T-helper 17 cell (primary cell): Measurements from ENCODE around the gene SLC23A2. TPM values are rescaled to one million over a fixed set of nuclear protein-coding genes. Genes with fewer than 3 reads are reported as not detected.

Experiments used
- ATAC-seq: fragments of 150-1000 bp; cut with Tn5 transposase; 2 replicates; pipeline ENCODE4 v1.10.0; 2021; ENCODE audit warnings: mild to moderate bottlenecking, moderate library complexity
- DNase-seq, 3 donors: peaks; one replicate each; pipeline versions ENCODE4 v3.0.0 to v3.0.0-alpha.2; 2020 to 2021
- H3K9me3 ChIP-seq: one replicate; pipeline ENCODE4 v1.7.0; 2013; ENCODE audit warnings: low read length, mild to moderate bottlenecking; ENCODE audit not compliant: control insufficient read depth, poor library complexity, severe bottlenecking
- H3K27ac Mint-ChIP-seq: one replicate; pipeline ENCODE4 v1.8.0; 2022; ENCODE audit warnings: mild to moderate bottlenecking, moderate library complexity, mixed read lengths
- H3K27me3 Mint-ChIP-seq: one replicate; pipeline ENCODE4 v1.8.0; 2022; ENCODE audit warnings: mixed read lengths
- H3K36me3 Mint-ChIP-seq: one replicate; pipeline ENCODE4 v1.8.0; 2022; ENCODE audit warnings: low read depth, mixed read lengths
- H3K4me1 Mint-ChIP-seq: one replicate; pipeline ENCODE4 v1.8.0; 2022; ENCODE audit warnings: mild to moderate bottlenecking, mixed read lengths
- H3K4me3 Mint-ChIP-seq: one replicate; pipeline ENCODE4 v1.8.0; 2022; ENCODE audit warnings: mild to moderate bottlenecking, moderate library complexity, mixed read lengths
- total RNA-seq, 4 donors: library from RNA in 2 of 4; stranded (reverse) in 2 of 4; gene quantifications; one replicate each; pipeline ENCODE4 v1.2.3 and lab custom pipeline; 2022 to 2026

The SLC23A2 gene
- total RNA-seq, 2 donors from 2014 or later: 18.0 to 24.4 TPM

DNA sequence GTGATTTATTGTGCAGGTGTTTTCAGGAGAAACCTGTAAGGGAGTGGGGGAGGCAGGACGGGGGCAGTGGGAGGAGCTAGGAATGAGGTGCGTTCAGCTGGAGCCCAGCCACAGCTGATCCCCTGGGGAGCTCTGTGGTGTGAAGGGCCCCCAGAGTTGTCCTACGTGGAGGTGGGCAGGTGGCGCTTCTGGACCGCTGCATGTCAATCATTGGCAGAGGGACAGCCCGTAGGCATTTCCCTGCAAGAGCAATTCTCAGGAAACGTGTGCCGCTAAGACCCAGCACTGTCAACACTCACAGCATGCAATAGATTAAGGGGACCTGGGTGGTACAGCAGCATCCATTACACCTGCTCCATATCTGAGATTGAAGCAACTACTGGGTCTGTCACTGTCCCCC is 191.6 kb downstream of the SLC23A2 start:
- H3K9me3 ChIP-seq: no peaks in the 10 kb centered on the region
- ATAC-seq (no peak), DNase-seq (no peak)
- H3K4me1 Mint-ChIP-seq: peaks cover 72% of the 10 kb centered on the region
- peak overlapping the region; percentile 66 for H3K4me3 Mint-ChIP-seq
- no peaks in the 10 kb centered on the region for H3K27me3 Mint-ChIP-seq
- peak overlapping the region; percentile 100 for H3K27ac Mint-ChIP-seq
- peaks cover 12% of the 10 kb centered on the region for H3K36me3 Mint-ChIP-seq

- H3K9me3 ChIP-seq: no peaks in the 10 kb centered on the region
- Mint-ChIP-seq H3K4me3 (peak overlapping the region; percentile 66), H3K27me3 (no peaks in the 10 kb centered on the region), H3K4me1 (peaks cover 65% of the 10 kb centered on the region), H3K27ac (peak overlapping the region; percentile 100), H3K36me3 (peaks cover 13% of the 10 kb centered on the region)
- DNase-seq (no peak), ATAC-seq (no peak)
Measured at GRCh38 chr20:4808872-4809271, 192.4 kb downstream of the SLC23A2 start.

DNA sequence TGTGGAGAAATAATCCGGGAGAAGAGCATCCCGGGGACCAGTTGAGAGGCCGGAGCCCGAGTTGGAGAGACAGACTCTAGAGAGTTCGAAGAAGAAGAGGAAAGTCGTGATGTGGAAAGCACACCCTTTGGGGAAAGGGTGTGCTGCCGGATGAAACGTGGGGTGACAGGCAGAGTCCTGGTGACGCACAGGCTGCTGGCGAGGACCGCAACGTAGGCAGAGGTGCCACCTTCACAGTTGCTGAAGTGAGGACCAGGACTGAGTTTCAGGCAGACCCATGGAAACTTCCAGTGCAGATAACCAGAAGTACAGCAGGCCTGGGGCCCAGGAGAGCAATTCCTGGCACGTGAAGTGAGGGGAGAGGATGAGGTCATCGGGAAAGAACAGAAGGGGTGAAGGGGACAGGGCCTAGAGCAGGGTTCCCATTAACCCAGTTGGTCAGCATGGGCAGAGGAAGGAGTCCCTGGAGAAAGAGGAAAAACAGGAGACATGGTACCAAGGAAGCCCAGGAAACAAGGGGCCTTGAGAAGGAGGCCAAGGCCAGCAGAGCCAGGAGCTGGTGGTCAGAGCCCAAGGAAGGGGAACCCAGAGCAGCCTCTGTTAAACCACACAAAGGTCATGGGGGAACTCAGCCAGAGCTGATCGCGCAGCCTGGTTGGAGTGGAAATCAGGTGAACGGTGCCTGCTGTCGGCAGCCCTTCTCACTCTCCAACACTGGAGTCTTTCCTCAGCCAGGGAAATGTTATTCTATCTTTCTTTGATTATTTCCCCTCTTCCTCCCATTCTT is 195.5 kb downstream of the SLC23A2 start:
- peaks cover 48% of the 10 kb centered on the region for H3K4me1 Mint-ChIP-seq
- H3K4me3 Mint-ChIP-seq: no peak overlapping the region
- DNase-seq (no peak), ATAC-seq (no peak)
- H3K27me3 Mint-ChIP-seq: no peaks in the 10 kb centered on the region
- peak overlapping the region; percentile 100 for H3K27ac Mint-ChIP-seq
- H3K36me3 Mint-ChIP-seq: peaks cover 18% of the 10 kb centered on the region
- H3K9me3 ChIP-seq: no peaks in the 10 kb centered on the region

DNA sequence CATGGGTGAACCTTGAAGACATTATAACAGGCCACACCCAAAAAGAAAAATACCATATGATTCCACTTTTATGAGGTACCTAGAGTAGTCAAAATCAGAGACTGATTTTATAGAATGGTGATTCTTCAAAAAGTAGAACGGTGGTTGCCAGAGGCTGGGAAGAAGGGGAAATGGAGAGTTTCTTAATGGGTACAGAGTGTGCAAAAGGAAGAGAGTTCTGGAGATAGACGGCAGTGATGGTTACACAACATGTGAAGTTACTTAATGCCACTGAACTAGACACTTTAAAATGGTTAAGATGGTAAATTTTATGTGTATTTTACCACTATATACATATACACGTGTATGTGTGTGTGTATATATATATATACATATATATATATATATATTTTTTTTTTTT is 198.8 kb downstream of the SLC23A2 start:
- peak overlapping the region; percentile 24 for H3K27ac Mint-ChIP-seq

More for the DNA sequence above, 198.8 kb downstream of the SLC23A2 start:
- Mint-ChIP-seq H3K27me3 (no peaks in the 10 kb centered on the region), H3K36me3 (peaks cover 22% of the 10 kb centered on the region), H3K4me3 (no peak overlapping the region), H3K4me1 (peaks cover 33% of the 10 kb centered on the region)
- no peak for ATAC-seq
- DNase-seq: no peak
- no peaks in the 10 kb centered on the region for H3K9me3 ChIP-seq

Other genes starting within 250 kb of the SLC23A2 start
- gene RASSF2, start 177.9 kb downstream of the SLC23A2 start, total RNA-seq: 10 to 100 TPM; 30.6 to 34.4 TPM
- gene TMEM230, start 111.6 kb upstream of the SLC23A2 start, total RNA-seq: 10 to 100 TPM; 49.9 to 50.5 TPM
- 10 to 100 TPM; 29.3 to 35.4 TPM for gene PCNA, start 118.4 kb upstream of the SLC23A2 start, total RNA-seq
- 10 to 100 TPM; 75.3 to 86.9 TPM for gene CDS2, start 125.5 kb upstream of the SLC23A2 start, total RNA-seq